T-helper 2 cell treated with Interferon-gamma antibody and Interleukin-4, amounts not matched to agents 5 μg/mL and 100 μg/mL, for 36 hours (primary cell): ENCODE measurements around the gene TACC2.
"Not testable (repeated sequence)": the region's sequence is repeated elsewhere in the genome, so short reads cannot be mapped to it uniquely, and the experiment has no call there.

Experiments used
- DNase-seq: peaks from one replicate; pipeline ENCODE4 v3.0.0; 2021; ENCODE audit warnings: low spot score
- H3K27ac Mint-ChIP-seq: one replicate; pipeline ENCODE4 v1.8.0; 2021; ENCODE audit warnings: mild to moderate bottlenecking, mixed read lengths
- H3K27me3 Mint-ChIP-seq: one replicate; pipeline ENCODE4 v1.8.0; 2021; ENCODE audit warnings: low read depth, mixed read lengths
- H3K36me3 Mint-ChIP-seq: one replicate; pipeline ENCODE4 v1.8.0; 2021; ENCODE audit warnings: low read depth, mixed read lengths
- H3K4me1 Mint-ChIP-seq: one replicate; pipeline ENCODE4 v1.8.0; 2021; ENCODE audit warnings: low read depth, mixed read lengths
- H3K4me3 Mint-ChIP-seq: one replicate; pipeline ENCODE4 v1.8.0; 2022; ENCODE audit warnings: mild to moderate bottlenecking, moderate library complexity, mixed read lengths
- H3K9me3 Mint-ChIP-seq: one replicate; pipeline ENCODE4 v1.8.0; 2021; ENCODE audit warnings: mixed read lengths

TACC2 gene

DNA sequence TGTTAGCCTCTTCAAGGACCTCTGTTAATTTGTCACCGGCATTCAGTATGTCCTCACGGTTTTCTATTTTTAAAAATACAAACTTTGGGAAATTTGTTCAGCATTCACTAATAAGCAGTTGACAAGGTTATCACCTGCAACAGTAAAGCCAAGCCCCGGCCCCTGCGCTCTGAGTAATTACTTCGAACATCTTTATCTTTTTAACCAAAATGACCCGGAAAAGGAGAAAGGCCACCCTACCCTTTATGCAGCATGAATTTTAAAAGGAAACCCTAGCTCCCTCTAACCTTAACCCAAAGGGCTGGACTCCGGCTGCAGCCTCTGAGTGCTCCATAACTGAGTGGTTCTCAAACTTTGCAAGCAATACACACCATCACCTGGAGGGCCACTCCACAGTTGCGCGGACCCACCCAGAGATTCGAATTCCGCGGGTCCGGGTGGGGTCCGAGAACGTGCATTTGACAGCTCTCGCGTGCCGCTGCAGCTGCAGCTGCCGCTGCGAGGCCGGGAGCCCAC is 14.9 kb upstream of the TACC2 start:
- Mint-ChIP-seq H3K9me3 (peaks cover 14% of the 10 kb centered on the region), H3K36me3 (peaks cover 22% of the 10 kb centered on the region), H3K4me3 (peak overlapping the region; percentile 83), H3K4me1 (peaks cover 12% of the 10 kb centered on the region), H3K27ac (peak overlapping the region; percentile 7), H3K27me3 (no peaks in the 10 kb centered on the region)
- no peak for DNase-seq

DNA sequence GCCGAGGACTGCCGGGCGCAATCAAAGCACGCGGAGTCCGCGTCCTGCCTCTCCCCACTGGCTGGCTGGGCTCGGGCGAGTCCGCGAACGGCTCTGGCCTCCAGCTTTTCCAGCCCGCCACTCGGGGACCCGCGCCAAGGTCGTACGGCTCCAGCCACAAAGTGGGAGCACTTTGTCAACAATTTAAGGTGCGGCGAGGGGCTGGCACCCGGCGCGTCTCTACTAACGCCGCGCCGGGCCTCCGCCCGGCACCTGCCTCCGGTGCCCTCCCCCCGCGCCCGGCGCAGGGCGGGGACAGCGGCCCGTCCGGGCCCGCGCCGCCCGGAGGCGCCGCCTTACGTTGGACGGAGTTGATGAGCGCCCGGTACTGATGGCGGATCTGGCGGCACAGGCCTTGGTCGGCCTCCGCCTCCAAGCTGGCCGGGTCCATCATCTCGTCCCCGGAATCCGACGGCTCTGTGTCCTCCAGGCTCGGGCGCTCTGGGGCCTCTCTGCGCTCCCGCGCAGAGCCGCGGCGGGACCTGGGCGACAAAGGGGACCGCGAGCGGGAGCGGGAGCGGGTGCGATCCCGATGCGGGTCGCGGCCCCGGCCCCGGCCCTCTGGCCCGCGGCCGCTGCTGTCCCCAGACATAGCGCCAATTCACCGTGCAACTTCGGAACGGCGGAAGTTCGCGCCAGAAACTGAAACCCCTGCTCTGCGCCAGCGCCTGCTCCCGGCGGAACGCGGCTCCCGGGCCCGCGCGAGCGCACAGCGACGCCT is 14.2 kb upstream of the TACC2 start, which contains the start of gene NSMCE4A:
TSS of gene NSMCE4A (minus strand) at position 683 of the 760 bp plus-strand sequence. CDS start at position 631, 52 bp downstream.
- H3K36me3 Mint-ChIP-seq, result peaks cover 22% of the 10 kb centered on the region
- peak within 1 kb of the TSS; percentile 83 for H3K4me3 Mint-ChIP-seq
- DNase-seq, result peak; percentile 77
- H3K4me1 Mint-ChIP-seq, result peaks cover 12% of the 10 kb centered on the region
- H3K27me3 Mint-ChIP-seq, result no peaks in the 10 kb centered on the region
- peaks cover 14% of the 10 kb centered on the region for H3K9me3 Mint-ChIP-seq
- peak within 1 kb of the TSS; percentile 69 for H3K27ac Mint-ChIP-seq

DNA sequence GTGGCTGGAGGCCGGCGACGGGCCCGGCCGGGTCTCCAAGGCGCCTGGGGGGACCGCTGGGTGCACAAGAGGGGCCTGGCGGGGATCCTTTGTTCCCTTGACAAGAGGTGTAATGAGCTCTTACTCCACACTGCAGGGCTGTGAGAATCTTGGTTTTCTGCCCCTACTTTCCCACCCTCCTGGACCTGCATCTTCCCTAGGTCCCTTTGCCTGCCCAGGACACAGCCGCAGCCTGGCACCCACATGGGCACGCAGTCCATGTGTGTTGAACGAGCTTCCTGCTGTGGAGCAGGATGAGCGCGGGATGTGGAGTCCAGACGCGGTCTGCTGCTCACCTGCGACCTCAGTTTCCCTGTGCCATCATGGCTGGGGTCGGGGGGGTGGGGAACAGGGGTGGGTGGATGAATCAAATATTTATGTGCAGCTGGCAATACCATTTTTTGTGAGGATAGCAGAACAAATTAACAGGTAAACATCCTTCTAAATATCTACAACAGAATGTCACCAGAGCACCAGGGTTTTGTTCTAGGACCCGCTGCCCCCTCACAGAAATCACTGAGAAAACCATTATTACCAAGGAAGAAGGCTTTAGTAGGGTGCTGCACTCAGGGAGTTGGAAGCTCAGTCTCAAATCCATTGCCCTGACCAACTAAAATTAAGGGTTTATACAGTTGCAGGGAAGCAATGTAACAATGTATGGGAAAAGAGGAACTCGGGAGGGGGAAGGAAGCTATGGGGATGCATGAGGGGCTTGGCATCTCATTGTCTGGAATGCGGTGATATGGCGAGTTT is 13.5 kb upstream of the TACC2 start:
- H3K4me3 Mint-ChIP-seq, result peak overlapping the region; percentile 56
- H3K4me1 Mint-ChIP-seq, result peaks cover 12% of the 10 kb centered on the region
- DNase-seq, result no peak
- peaks cover 20% of the 10 kb centered on the region for H3K36me3 Mint-ChIP-seq
- H3K27ac Mint-ChIP-seq, result peak overlapping the region; percentile 69
- no peaks in the 10 kb centered on the region for H3K27me3 Mint-ChIP-seq
- H3K9me3 Mint-ChIP-seq, result peaks cover 14% of the 10 kb centered on the region

GRCh38 chr10:121976607-121977006 is 12.4 kb upstream of the TACC2 start:
- Mint-ChIP-seq H3K4me1 (peaks cover 12% of the 10 kb centered on the region), H3K9me3 (peaks cover 14% of the 10 kb centered on the region), H3K36me3 (peaks cover 12% of the 10 kb centered on the region), H3K27me3 (no peaks in the 10 kb centered on the region), H3K4me3 (peak overlapping the region; percentile 28), H3K27ac (no peak overlapping the region)
- DNase-seq, result no peak

DNA sequence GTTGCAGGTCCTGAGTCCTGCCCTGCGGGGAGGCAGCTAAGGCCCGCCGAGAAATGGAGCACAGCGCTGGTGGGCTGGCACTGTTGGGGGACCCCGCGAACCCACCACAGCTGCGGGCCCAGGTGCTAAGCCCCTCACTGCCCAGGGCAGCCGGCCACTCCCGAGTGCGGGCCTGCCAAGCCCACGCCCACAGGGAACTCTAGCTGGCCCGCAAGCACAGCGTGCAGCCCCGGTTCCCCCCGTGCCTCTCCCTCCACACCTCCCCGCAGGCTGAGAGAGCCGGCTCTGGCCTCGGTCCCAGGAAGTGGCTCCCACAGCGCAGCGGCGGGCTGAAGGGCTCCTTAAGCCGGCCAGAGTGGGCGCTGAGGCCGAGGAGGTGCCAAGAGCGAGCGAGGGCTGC is 10.5 kb upstream of the TACC2 start:
- no peaks in the 10 kb centered on the region for H3K27me3 Mint-ChIP-seq
- H3K27ac Mint-ChIP-seq, result no peak overlapping the region
- H3K36me3 Mint-ChIP-seq, result peaks cover under 1% of the 10 kb centered on the region
- DNase-seq, result no peak
- peaks cover 3% of the 10 kb centered on the region for H3K4me1 Mint-ChIP-seq
- H3K4me3 Mint-ChIP-seq, result no peak overlapping the region
- H3K9me3 Mint-ChIP-seq, result peaks cover 17% of the 10 kb centered on the region

GRCh38 chr10:121981346-121981745 is 7.6 kb upstream of the TACC2 start:
- Mint-ChIP-seq H3K27me3 (no peaks in the 10 kb centered on the region), H3K36me3 (no peaks in the 10 kb centered on the region), H3K4me3 (no peak overlapping the region), H3K27ac (no peak overlapping the region), H3K9me3 (peaks cover 27% of the 10 kb centered on the region), H3K4me1 (no peaks in the 10 kb centered on the region)
- DNase-seq, result no peak

DNA sequence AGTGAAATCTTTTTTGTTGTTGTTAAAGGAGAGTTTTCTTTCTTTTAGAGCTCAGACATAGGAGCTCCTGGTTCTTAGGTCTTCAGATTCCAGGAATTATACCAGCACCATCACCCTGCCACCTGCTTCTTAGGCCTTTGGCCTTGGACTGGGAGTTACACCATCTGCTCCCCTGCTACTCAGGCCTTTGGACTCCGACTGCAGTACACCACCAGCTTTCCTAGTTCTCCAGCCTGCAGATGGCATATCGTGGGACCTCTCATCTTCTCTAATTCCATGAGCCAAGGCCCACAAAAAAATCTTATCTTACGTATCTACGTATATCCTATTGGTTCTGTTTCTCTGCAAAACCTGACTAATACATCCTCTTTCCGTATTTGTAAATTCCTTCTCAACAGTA is 5.1 kb upstream of the TACC2 start:
- Mint-ChIP-seq H3K27me3 (no peaks in the 10 kb centered on the region), H3K36me3 (no peaks in the 10 kb centered on the region), H3K9me3 (peaks cover 24% of the 10 kb centered on the region), H3K4me1 (no peaks in the 10 kb centered on the region), H3K4me3 (no peak overlapping the region), H3K27ac (no peak overlapping the region)
- DNase-seq, result no peak

DNA sequence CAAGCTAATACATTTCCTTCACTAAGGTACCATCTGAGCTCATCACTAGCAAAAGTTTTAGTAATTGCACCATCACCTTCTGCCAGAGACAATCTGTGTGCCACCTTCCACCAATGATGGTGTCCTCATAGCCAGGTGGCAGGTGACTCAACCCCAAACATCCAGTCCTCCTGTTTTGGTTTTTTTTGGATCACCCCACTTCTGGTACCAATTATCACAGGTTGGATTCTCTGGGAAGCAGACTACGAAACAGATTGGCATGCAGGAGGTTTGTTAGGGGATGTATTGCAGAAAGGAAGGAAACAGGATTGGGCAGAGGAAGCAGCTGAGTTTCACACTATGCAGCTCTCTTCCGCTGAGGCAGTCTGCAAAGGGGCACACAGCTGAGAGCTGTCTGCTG is 4.5 kb upstream of the TACC2 start:
- DNase-seq, result no peak
- Mint-ChIP-seq H3K36me3 (no peaks in the 10 kb centered on the region), H3K27ac (no peak overlapping the region), H3K27me3 (no peaks in the 10 kb centered on the region), H3K9me3 (peaks cover 24% of the 10 kb centered on the region), H3K4me3 (no peak overlapping the region), H3K4me1 (no peaks in the 10 kb centered on the region)

DNA sequence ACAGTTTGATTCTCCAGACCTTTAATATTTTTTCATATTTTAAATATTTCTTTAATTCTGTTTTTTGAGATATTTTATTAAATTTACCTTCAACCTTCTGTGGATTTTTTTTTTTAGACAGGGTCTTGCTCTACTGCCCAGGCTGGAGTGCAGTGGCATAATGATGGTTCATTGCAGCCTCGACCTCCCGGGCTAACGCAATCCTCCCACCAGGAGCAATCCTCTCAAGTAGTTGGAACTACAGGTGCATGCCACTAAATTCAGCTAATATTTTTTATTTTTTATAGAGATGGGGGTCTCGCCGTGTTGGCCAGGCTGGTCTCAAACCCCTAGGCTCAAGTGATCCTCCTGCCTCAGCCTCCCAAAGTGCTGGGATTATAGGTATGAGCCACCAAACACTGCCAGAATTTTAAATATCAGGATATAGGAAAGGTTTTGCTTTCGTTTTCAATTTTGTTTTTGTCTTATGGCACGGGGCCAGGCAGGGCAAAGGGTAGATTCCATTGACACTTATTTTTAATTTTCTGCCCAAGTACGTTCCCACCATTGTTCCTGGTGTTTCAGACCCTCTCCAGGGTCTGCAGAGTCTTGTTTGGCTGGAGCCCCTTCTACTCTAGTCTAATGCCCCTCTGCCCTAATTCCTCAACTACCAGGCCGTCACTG is 1.2 kb downstream of the TACC2 start:
- DNase-seq, result no peak
- no peaks in the 10 kb centered on the region for H3K4me1 Mint-ChIP-seq
- peaks cover 4% of the 10 kb centered on the region for H3K9me3 Mint-ChIP-seq
- H3K4me3 Mint-ChIP-seq, result no peak overlapping the region
- H3K27me3 Mint-ChIP-seq, result peaks cover 2% of the 10 kb centered on the region
- H3K36me3 Mint-ChIP-seq, result no peaks in the 10 kb centered on the region
- no peak overlapping the region for H3K27ac Mint-ChIP-seq

GRCh38 chr10:121991727-121992126 is 2.8 kb downstream of the TACC2 start:
- H3K4me1 Mint-ChIP-seq, DNase-seq, H3K27me3 Mint-ChIP-seq, H3K27ac Mint-ChIP-seq, H3K36me3 Mint-ChIP-seq, H3K9me3 Mint-ChIP-seq, H3K4me3 Mint-ChIP-seq: not testable (repeated sequence)

- H3K36me3 Mint-ChIP-seq, result no peaks in the 10 kb centered on the region
- H3K4me1 Mint-ChIP-seq, result no peaks in the 10 kb centered on the region
- H3K27me3 Mint-ChIP-seq, result peaks cover 2% of the 10 kb centered on the region
Observed at GRCh38 chr10:121994429-121994941, 5.5 kb downstream of the TACC2 start.

DNA sequence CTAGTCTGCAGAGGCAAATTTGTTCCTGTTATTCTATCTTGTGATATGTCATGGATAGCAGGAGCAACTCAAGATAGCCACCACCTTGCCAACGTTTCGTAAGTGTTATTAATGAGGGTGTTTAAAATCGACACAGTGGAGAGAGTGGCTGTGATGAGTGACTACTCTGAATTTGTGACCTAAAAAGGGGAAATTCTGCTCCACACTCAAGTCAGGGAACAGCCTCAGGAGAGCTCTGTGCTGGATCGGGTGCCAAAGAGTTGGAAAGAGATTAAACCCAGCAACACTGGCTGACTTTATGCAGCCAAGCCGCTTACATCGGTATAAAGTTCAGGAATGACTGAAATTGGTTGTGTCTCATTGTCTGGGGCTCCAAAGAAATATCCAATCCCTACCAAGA is 9.5 kb downstream of the TACC2 start:
- peaks cover 19% of the 10 kb centered on the region for H3K9me3 Mint-ChIP-seq
- no peaks in the 10 kb centered on the region for H3K4me1 Mint-ChIP-seq
- no peak overlapping the region for H3K27ac Mint-ChIP-seq
- H3K36me3 Mint-ChIP-seq, result no peaks in the 10 kb centered on the region
- DNase-seq, result no peak
- H3K27me3 Mint-ChIP-seq, result peaks cover 2% of the 10 kb centered on the region
- no peak overlapping the region for H3K4me3 Mint-ChIP-seq

More at GRCh38 chr10:121994429-121994941, 5.5 kb downstream of the TACC2 start:
- Mint-ChIP-seq H3K4me3 (no peak overlapping the region), H3K27ac (no peak overlapping the region), H3K9me3 (peaks cover under 1% of the 10 kb centered on the region)
- DNase-seq, result no peak

DNA sequence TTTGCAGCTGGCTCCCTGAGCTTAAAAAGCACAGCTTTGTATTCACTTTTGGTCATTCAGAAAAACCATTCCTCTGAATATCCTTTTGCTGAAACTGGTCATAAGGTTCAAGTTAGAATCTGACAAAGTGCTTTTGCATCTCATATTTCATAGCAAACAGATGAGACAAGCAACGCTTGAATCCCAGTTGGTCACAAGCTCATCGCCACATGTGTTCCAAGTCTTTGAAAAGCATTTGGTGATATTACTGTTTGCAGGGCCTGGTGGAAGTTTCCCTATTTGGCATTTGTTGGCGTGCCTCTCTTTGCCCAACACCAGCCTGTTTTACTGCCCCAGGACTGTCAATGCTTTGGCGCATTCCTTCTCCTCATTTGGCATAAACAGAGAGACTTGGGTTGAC is 10.3 kb downstream of the TACC2 start:
- no peaks in the 10 kb centered on the region for H3K27me3 Mint-ChIP-seq
- H3K36me3 Mint-ChIP-seq, result no peaks in the 10 kb centered on the region
- H3K9me3 Mint-ChIP-seq, result peaks cover 19% of the 10 kb centered on the region
- no peak overlapping the region for H3K27ac Mint-ChIP-seq
- no peak for DNase-seq
- no peaks in the 10 kb centered on the region for H3K4me1 Mint-ChIP-seq
- H3K4me3 Mint-ChIP-seq, result no peak overlapping the region
